ENCODE data around the gene CYB561.

CYB561 gene

DNA sequence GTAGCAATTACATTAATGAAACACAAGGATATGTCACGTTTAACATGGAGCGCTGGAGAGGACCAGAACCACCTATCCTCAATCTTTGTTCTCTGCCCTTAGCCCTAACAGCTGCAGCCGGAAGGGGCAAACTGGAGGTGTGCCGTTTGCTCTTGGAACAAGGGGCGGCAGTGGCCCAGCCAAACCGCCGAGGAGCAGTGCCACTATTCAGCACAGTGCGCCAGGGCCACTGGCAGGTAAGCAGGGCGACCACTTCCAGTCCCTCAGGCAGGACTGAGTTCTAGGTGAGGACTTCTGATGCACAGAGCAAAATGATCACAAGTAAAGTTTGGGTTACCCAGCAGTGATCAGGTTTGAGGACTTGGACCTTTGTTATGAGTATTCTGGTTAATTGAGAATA lies 41.1 kb downstream of the CYB561 start:
- Histone ChIP-seq H3K27ac (no peak overlapping the region), H3K27me3 (ENCODE audit: insufficient read depth, low read depth, severe bottlenecking) (no peaks in the 10 kb centered on the region), H3K9me3 (ENCODE audit: severe bottlenecking) (no peaks in the 10 kb centered on the region), H3K4me3 (ENCODE audit: low read depth, low read length) (no peak overlapping the region), H3K36me3 (peaks cover 36% of the 10 kb centered on the region)
- TF ChIP-seq CTCF (IDR thresholded peaks at IDR 0.05; ENCODE audit: low read depth, low read length), result no peak
- no peak for DNase-seq

DNA sequence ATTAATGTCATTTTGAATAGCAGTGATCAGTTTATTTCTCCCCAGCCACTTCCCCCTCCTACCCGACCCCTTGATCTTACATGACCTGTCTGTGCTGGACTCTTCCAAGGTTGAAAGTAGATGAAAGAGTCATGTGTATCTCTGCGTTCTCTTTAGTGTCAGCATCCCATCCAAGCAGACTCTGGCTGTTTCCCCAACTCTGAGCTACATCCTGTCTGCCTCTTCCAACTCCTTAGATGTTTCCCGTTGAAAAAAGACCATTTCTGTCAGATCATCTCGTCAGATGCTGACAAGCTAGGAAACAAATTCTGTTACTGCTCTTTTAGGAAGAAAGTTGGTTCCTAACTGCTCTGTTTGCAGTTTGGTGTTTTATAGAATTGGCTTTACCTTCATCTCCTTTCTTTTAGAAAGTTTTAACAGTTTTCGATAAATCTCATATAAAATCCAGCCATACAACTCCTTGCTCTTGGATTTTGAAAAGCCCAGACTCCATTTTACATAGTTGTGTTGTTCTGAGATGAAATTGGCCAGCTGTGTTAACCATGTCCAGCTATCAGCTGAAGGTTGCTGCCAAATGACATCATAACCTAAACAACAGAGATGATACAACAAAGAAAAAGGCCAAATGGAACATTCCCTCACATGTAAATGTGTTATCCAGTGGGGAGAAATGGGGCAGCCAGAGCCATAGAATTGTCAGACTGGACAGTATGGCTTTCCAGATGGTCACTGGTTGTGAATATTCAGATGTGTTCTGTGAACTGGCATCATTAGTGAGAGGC lies 43.5 kb downstream of the CYB561 start:
- no peak for TF ChIP-seq CTCF (IDR thresholded peaks at IDR 0.05; ENCODE audit: low read depth, low read length)
- DNase-seq, result no peak
- peaks cover 32% of the 10 kb centered on the region for H3K36me3 ChIP-seq
- no peak overlapping the region for H3K27ac ChIP-seq
- no peaks in the 10 kb centered on the region for H3K27me3 ChIP-seq (ENCODE audit: insufficient read depth, low read depth, severe bottlenecking)
- no peak overlapping the region for H3K4me3 ChIP-seq (ENCODE audit: low read depth, low read length)
- H3K9me3 ChIP-seq (ENCODE audit: severe bottlenecking), result no peaks in the 10 kb centered on the region

DNA sequence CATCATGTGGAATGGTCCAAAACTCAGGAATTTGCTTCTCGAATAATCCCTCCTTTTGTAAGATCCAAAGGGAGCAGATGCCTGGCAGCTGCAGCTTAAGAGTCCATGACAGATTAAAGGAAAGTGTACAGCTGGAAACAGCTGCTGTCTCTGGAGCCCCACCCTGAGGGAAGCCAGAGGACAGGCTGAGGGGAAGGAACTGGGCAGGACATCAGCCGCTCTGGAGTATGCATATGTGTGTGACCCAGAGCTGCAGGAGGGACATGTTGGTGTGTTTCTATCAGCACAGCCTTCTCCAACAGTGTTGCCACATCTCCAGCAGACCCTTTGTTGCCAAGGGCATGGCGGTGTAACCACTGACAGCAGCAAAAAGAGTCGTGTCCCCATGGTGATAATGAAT lies 46.2 kb downstream of the CYB561 start:
- H3K9me3 ChIP-seq (ENCODE audit: severe bottlenecking), result no peaks in the 10 kb centered on the region
- peaks cover 28% of the 10 kb centered on the region for H3K36me3 ChIP-seq
- TF ChIP-seq CTCF (IDR thresholded peaks at IDR 0.05; ENCODE audit: low read depth, low read length), result no peak
- H3K27me3 ChIP-seq (ENCODE audit: insufficient read depth, low read depth, severe bottlenecking), result no peaks in the 10 kb centered on the region
- DNase-seq, result no peak
- H3K27ac ChIP-seq, result no peak overlapping the region
- no peak overlapping the region for H3K4me3 ChIP-seq (ENCODE audit: low read depth, low read length)

DNA sequence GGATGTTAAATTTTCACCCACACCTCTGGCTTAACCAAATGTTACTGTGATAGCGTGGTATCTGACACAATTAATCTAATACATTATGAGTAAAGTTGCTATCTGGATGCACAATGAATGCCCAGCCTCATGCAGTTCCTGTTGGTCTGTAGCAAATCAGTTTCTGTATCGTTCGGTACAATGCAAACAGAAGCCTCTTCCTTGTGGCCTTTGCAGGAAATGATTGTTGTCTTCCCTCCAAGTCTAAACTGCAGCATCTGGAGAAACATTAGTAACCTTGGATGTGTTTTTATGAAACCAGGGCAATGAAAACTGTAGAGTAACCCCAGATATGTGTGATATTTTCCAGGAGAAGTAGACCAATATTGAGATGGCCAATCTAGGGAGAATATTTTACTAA lies 46.8 kb downstream of the CYB561 start:
- Histone ChIP-seq H3K36me3 (peaks cover 31% of the 10 kb centered on the region), H3K27ac (no peak overlapping the region), H3K27me3 (ENCODE audit: insufficient read depth, low read depth, severe bottlenecking) (no peaks in the 10 kb centered on the region), H3K9me3 (ENCODE audit: severe bottlenecking) (no peaks in the 10 kb centered on the region), H3K4me3 (ENCODE audit: low read depth, low read length) (no peak overlapping the region)
- TF ChIP-seq CTCF (IDR thresholded peaks at IDR 0.05; ENCODE audit: low read depth, low read length), result no peak
- no peak for DNase-seq

DNA sequence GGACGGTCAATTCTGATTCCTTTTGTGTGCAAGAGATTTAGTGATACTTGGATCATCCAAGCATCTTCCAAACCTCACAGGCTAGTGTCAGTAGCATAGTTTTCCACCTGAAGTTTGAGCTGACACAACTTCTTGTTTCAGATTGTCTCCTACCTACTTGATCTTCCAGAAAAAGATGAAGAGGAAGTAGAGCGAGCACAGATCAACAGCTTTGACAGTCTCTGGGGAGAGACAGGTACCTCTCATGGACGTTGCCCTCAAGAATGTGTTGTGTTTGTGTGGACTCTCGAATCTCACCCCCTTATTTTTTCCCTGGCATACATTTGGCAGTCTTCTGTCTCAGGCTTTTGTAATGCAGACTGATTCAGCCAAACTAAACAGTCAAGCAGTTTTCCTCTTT lies 47.4 kb downstream of the CYB561 start:
- Histone ChIP-seq H3K36me3 (peaks cover 34% of the 10 kb centered on the region), H3K27me3 (ENCODE audit: insufficient read depth, low read depth, severe bottlenecking) (no peaks in the 10 kb centered on the region), H3K4me3 (ENCODE audit: low read depth, low read length) (no peak overlapping the region), H3K27ac (no peak overlapping the region), H3K9me3 (ENCODE audit: severe bottlenecking) (no peaks in the 10 kb centered on the region)
- no peak for TF ChIP-seq CTCF (IDR thresholded peaks at IDR 0.05; ENCODE audit: low read depth, low read length)
- DNase-seq, result no peak

Data from WERI-Rb-1 (cell line).